H1 (cell line): ENCODE results near the gene LCN10. TPM values are rescaled to one million over a fixed set of nuclear protein-coding genes. Genes with fewer than 3 reads are reported as not detected.

Source experiments
- CTCF ChIA-PET: fragments of 300-600 bp; sonication (Branson Sonifier 250); formaldehyde crosslinking; loops from one replicate; lab custom pipeline; 2021; ENCODE audit not compliant: partially characterized antibody; lab: Charles Lee
- POLR2A ChIA-PET: fragments of 300-600 bp; sonication (Branson Sonifier 250); formaldehyde crosslinking; loops from one replicate; lab custom pipeline; 2021; ENCODE audit warnings: inconsistent platforms; ENCODE audit not compliant: partially characterized antibody; lab: Charles Lee
- DNase-seq, 2 experiments: peaks; one replicate each; pipeline versions ENCODE4 v3.0.0 to v3.0.0-alpha.2; 2010 to 2022; ENCODE audit warnings: low spot score in 2 of 2, low read depth in 1 of 2, mixed read lengths in 1 of 2
- FAIRE-seq: peaks from 2 replicates; lab custom pipeline; 2011; peaks lifted over from hg19 to GRCh38; lab: Jason Lieb, UNC
- H2AFZ ChIP-seq: 2 replicates; pipeline ENCODE4 v1.8.1; 2012; ENCODE audit warnings: low read length, inconsistent platforms
- H2AK5ac ChIP-seq: 2 replicates; pipeline ENCODE4 v1.6.1; 2013; ENCODE audit warnings: low read depth, low read length
- H2BK120ac ChIP-seq: replicated peaks from 2 replicates; pipeline ENCODE3; 2013; ENCODE audit warnings: low read depth, low read length, inconsistent platforms
- H2BK12ac ChIP-seq: 2 replicates; pipeline ENCODE4 v1.6.1; 2013; ENCODE audit warnings: low read depth, low read length
- H2BK15ac ChIP-seq: 2 replicates; pipeline ENCODE4 v1.6.1; 2013; ENCODE audit warnings: low read length
- H2BK20ac ChIP-seq: 2 replicates; pipeline ENCODE4 v1.6.1; 2013; ENCODE audit warnings: low read length
- H2BK5ac ChIP-seq: 2 replicates; pipeline ENCODE4 v1.6.1; 2013; ENCODE audit warnings: low read depth, low read length
- H3K14ac ChIP-seq: 2 replicates; pipeline ENCODE4 v1.6.1; 2013; ENCODE audit warnings: inconsistent platforms; ENCODE audit not compliant: insufficient read length
- H3K18ac ChIP-seq: 2 replicates; pipeline ENCODE4 v1.6.1; 2013; ENCODE audit warnings: low read length; ENCODE audit errors: extremely low read depth
- H3K23ac ChIP-seq: 2 replicates; pipeline ENCODE4 v1.6.1; 2013; ENCODE audit warnings: inconsistent platforms; ENCODE audit not compliant: insufficient read length
- H3K23me2 ChIP-seq: 2 replicates; pipeline ENCODE4 v1.6.1; 2013; ENCODE audit warnings: low read depth, low read length
- H3K27ac ChIP-seq: 2 replicates; pipeline ENCODE4 v1.6.1; 2011; ENCODE audit warnings: low read depth, low read length, inconsistent platforms
- H3K27me3 ChIP-seq, 4 experiments: replicated peaks in 1 of 4; 1 replicate in 1 of 4; 2 replicates in 3 of 4; pipeline versions ENCODE4 v1.6.1 to v1.8.1; 2011 to 2013; ENCODE audit warnings: low read length in 3 of 4, mild to moderate bottlenecking in 3 of 4, inconsistent platforms in 2 of 4, mixed read lengths in 2 of 4, moderate library complexity in 1 of 4; ENCODE audit not compliant: control insufficient read depth in 3 of 4, insufficient read depth in 3 of 4; ENCODE audit errors: extremely low read depth in 1 of 4
- H3K36me3 ChIP-seq, 4 experiments: 2 replicates each; pipeline versions ENCODE4 v1.6.1 to v1.8.1; 2011 to 2013; ENCODE audit warnings: mild to moderate bottlenecking in 4 of 4, low read length in 3 of 4, moderate library complexity in 2 of 4, control low read depth in 1 of 4, inconsistent platforms in 1 of 4; ENCODE audit not compliant: insufficient read depth in 4 of 4, control insufficient read depth in 2 of 4
- H3K4ac ChIP-seq: replicated peaks from 2 replicates; pipeline ENCODE3; 2013; ENCODE audit warnings: low read length, low read depth, mixed read lengths, inconsistent platforms; ENCODE audit not compliant: insufficient read length
- H3K4me1 ChIP-seq, 4 experiments: replicated peaks in 1 of 4; 1 replicate in 1 of 4; 2 replicates in 3 of 4; pipeline versions ENCODE4 v1.6.1 to v1.8.1; 2011 to 2013; ENCODE audit warnings: low read length in 3 of 4, inconsistent platforms in 2 of 4, mixed read lengths in 1 of 4; ENCODE audit not compliant: insufficient read depth in 4 of 4, control insufficient read depth in 3 of 4
- H3K4me2 ChIP-seq, 2 experiments: 2 replicates each; pipeline versions ENCODE4 v1.6.1 to v1.8.1; 2011 to 2013; ENCODE audit warnings: low read depth in 2 of 2, low read length in 2 of 2, control low read depth in 1 of 2, inconsistent platforms in 1 of 2, mild to moderate bottlenecking in 1 of 2; ENCODE audit not compliant: insufficient read depth in 1 of 2
- H3K4me3 ChIP-seq, 4 experiments: fragments of 200-600, 300-600 bp in 1 of 4; sonication (generic), shearing (Covaris generic), sonication (Bioruptor Twin) in 1 of 4; 2 replicates each; pipeline versions ENCODE4 v1.5.1 to v1.8.1; 2011 to 2016; ENCODE audit warnings: low read length in 4 of 4, low read depth in 3 of 4, control low read depth in 2 of 4, inconsistent platforms in 2 of 4, mild to moderate bottlenecking in 2 of 4, mixed read lengths in 1 of 4, moderate library complexity in 1 of 4; ENCODE audit not compliant: insufficient read depth in 2 of 4; ENCODE audit errors: extremely low read depth in 1 of 4
- H3K56ac ChIP-seq: replicated peaks from 2 replicates; pipeline ENCODE3; 2013; ENCODE audit warnings: low read depth, mild to moderate bottlenecking, mixed read lengths, low read length, inconsistent platforms; ENCODE audit not compliant: insufficient read length
- H3K79me1 ChIP-seq: 2 replicates; pipeline ENCODE4 v1.6.1; 2013; ENCODE audit warnings: low read depth, low read length, control low read depth
- H3K79me2 ChIP-seq, 2 experiments: 2 replicates each; pipeline versions ENCODE4 v1.6.1 to v1.8.1; 2012 to 2013; ENCODE audit warnings: low read length in 2 of 2, mild to moderate bottlenecking in 2 of 2, inconsistent platforms in 1 of 2; ENCODE audit not compliant: insufficient read depth in 2 of 2, control insufficient read depth in 1 of 2
- H3K9ac ChIP-seq, 4 experiments: replicated peaks in 1 of 4; 1 replicate in 1 of 4; 2 replicates in 3 of 4; pipeline versions ENCODE4 v1.6.1 to v1.8.1; 2011 to 2013; ENCODE audit warnings: low read depth in 3 of 4, low read length in 3 of 4, control low read depth in 2 of 4, mild to moderate bottlenecking in 2 of 4, moderate library complexity in 2 of 4, inconsistent platforms in 1 of 4; ENCODE audit errors: extremely low read depth in 1 of 4
- H3K9me3 ChIP-seq, 2 experiments: 2 replicates each; pipeline versions ENCODE4 v1.6.1 to v1.8.1; 2012 to 2013; ENCODE audit warnings: mild to moderate bottlenecking in 2 of 2, moderate library complexity in 2 of 2, control low read depth in 1 of 2, inconsistent platforms in 1 of 2, low read depth in 1 of 2, low read length in 1 of 2, mixed read lengths in 1 of 2; ENCODE audit not compliant: insufficient read depth in 2 of 2
- H4K20me1 ChIP-seq, 2 experiments: replicated peaks in 1 of 2; 2 replicates each; pipeline versions ENCODE3 to v1.8.1; 2011 to 2013; ENCODE audit warnings: inconsistent platforms in 2 of 2, low read length in 2 of 2, mild to moderate bottlenecking in 1 of 2; ENCODE audit not compliant: insufficient read depth in 2 of 2, control insufficient read depth in 1 of 2
- H4K5ac ChIP-seq: 2 replicates; pipeline ENCODE4 v1.6.1; 2013; ENCODE audit warnings: low read length, low read depth, mixed read lengths, inconsistent platforms; ENCODE audit not compliant: insufficient read length
- H4K8ac ChIP-seq: 2 replicates; pipeline ENCODE4 v1.8.0; 2013; ENCODE audit warnings: mild to moderate bottlenecking, moderate library complexity, low read length, inconsistent platforms; ENCODE audit not compliant: insufficient read depth; ENCODE audit errors: extremely low read depth
- H4K91ac ChIP-seq: replicated peaks from 2 replicates; pipeline ENCODE3; 2013; ENCODE audit warnings: low read length, mixed read lengths, inconsistent platforms; ENCODE audit not compliant: insufficient read length
- CEBPB ChIP-seq: IDR thresholded peaks from 2 replicates; pipeline ENCODE4 v1.6.1; 2012; ENCODE audit warnings: low read depth, low read length
- EZH2 ChIP-seq: fragments of 200-600 bp; sonication (generic); IDR thresholded peaks from 2 replicates; pipeline ENCODE4 v1.7.1; 2012; ENCODE audit warnings: low read depth, mild to moderate bottlenecking, moderate library complexity, low read length, inconsistent platforms; ENCODE audit not compliant: severe bottlenecking
- GABPA ChIP-seq: IDR thresholded peaks from 2 replicates; pipeline ENCODE4 v1.6.1; 2011; ENCODE audit warnings: mild to moderate bottlenecking, low read length, moderate library complexity, borderline replicate concordance; ENCODE audit not compliant: insufficient read depth
- JUND ChIP-seq: IDR thresholded peaks from 2 replicates; pipeline ENCODE4 v1.6.1; 2011; ENCODE audit warnings: mild to moderate bottlenecking, improper control_type of control experiment, low read length
- RBBP5 ChIP-seq: IDR thresholded peaks from 2 replicates; pipeline ENCODE4 v1.7.1; 2012; ENCODE audit warnings: low read depth, mild to moderate bottlenecking, inconsistent platforms, low read length, moderate library complexity, borderline replicate concordance
- RXRA ChIP-seq: IDR thresholded peaks from 2 replicates; pipeline ENCODE4 v1.6.1; 2011; ENCODE audit warnings: low read depth, mild to moderate bottlenecking, low read length, moderate library complexity; ENCODE audit not compliant: insufficient read depth
- SIN3A ChIP-seq, 2 experiments: IDR thresholded peaks in 1 of 2; conservative IDR thresholded peaks in 1 of 2; 2 replicates each; pipeline ENCODE4 v1.6.1; 2011 to 2012; ENCODE audit warnings: low read length in 2 of 2, improper control_type of control experiment in 1 of 2, low read depth in 1 of 2, mild to moderate bottlenecking in 1 of 2
- SP1 ChIP-seq: IDR thresholded peaks from 2 replicates; pipeline ENCODE4 v1.6.1; 2011; ENCODE audit warnings: low read depth, low read length
- WGBS, 2 experiments: shearing (Covaris generic) in 1 of 2; methylation state at CpG; one replicate each; pipeline versions ENCODE4 v1.1.6 to v1.1.7; 2013 to 2015; ENCODE audit warnings: low lambda C conversion rate in 2 of 2, mixed read lengths in 2 of 2, inconsistent platforms in 1 of 2, low coverage in 1 of 2, missing lambda C conversion rate in 1 of 2; ENCODE audit not compliant: insufficient replicate concordance in 2 of 2, insufficient coverage in 1 of 2, insufficient read length in 1 of 2; ENCODE audit errors: extremely low coverage in 1 of 2, missing lambda C conversion rate in 1 of 2; 5-methylcytosine and 5-hydroxymethylcytosine counted together
- polyA plus RNA-seq, 7 experiments: library from polyadenylated mRNA; depleted of rRNA in 3 of 7; stranded (reverse) in 5 of 7; unstranded in 2 of 7; fragments of >200 nt in 5 of 7; fragments of 200-250 nt in 2 of 7; gene quantifications; 1 replicate in 5 of 7; 2 replicates in 1 of 7; 4 replicates in 1 of 7; pipeline versions ENCODE4 v1.2.1 to v1.2.3, GENCODE V29; 2011 to 2013; ENCODE audit warnings: missing spikeins in 2 of 7, mixed read lengths in 2 of 7
- total RNA-seq: library from RNA; stranded (reverse); fragmentation: NEBNext Ultra II Directional; extraction: Animal tissue kit (Norgen Biotek cat#: 25700); gene quantifications from 2 replicates; pipeline ENCODE4 v1.2.1, GENCODE V29; 2021
- TF ChIP-seq, protein P1 (sequence below): IDR thresholded peaks from 2 replicates; pipeline ENCODE4 v1.6.1; 2012; ENCODE audit warnings: low read length, inconsistent platforms
- TF ChIP-seq, protein P2 (sequence below): IDR thresholded peaks from 2 replicates; pipeline ENCODE4 v1.6.1; 2012; ENCODE audit warnings: inconsistent platforms

LCN10 gene
- total and polyA plus RNA-seq, 2 of the 8 experiments (the other 6 are each of a cell fraction or from before 2014, with no cell fraction given): 2.6 to 2.8 TPM

GRCh38 chr9:136723989-136724388, 18.8 kb downstream of the LCN10 start:
- WGBS, 2 experiments: 90% methylated on average over 8 of the region's 8 CpGs; no CpG with 5 or more reads in 1 of the 2 experiments

More at GRCh38 chr9:136723989-136724388, 18.8 kb downstream of the LCN10 start:
- ChIA-PET CTCF (no interaction called here), POLR2A (interaction anchor here (0.7 to 4.3 kb wide), 7 partner anchors 9 to 60 kb away, joined by 3 to 46 read pairs (median 3); partner anchors contain the start of gene DIPK1B)
- no peak overlapping the region for H3K14ac ChIP-seq
- H4K20me1 ChIP-seq: peaks cover 30 to 44% of the 10 kb centered on the region in 2 experiments
- H3K4me3 ChIP-seq: no peak overlapping the region
- H3K23ac ChIP-seq: no peak overlapping the region
- no peak for DNase-seq
- H2AFZ ChIP-seq: no peak overlapping the region
- peaks cover 19 to 49% (median 35%) of the 10 kb centered on the region in 4 experiments for H3K36me3 ChIP-seq
- no peak overlapping the region for H2AK5ac ChIP-seq
- no peak overlapping the region for H3K9ac ChIP-seq
- peaks cover 13% of the 10 kb centered on the region; the same call in 1 of the 2 replicates for H3K23me2 ChIP-seq
- no peak overlapping the region for H2BK15ac ChIP-seq
- no peak overlapping the region for H2BK5ac ChIP-seq
- peaks cover 0 to 3% (median 1%) of the 10 kb centered on the region in 4 experiments; a peak in 4 of 7 replicates for H3K27me3 ChIP-seq
- no peak for FAIRE-seq
- no peak overlapping the region for H3K4me2 ChIP-seq
- H3K18ac ChIP-seq: no peak overlapping the region
- no peak for TF ChIP-seq GABPA
- TF ChIP-seq SIN3A (conservative IDR thresholded peaks at IDR 0.05 in 1 of 2, IDR thresholded peaks at IDR 0.05 in 1 of 2; ENCODE audit: low read depth in 1 of 2, low read length in 2 of 2): no peak
- TF ChIP-seq EZH2: no peak
- TF ChIP-seq SP1: no peak
- no peak for TF ChIP-seq RBBP5
- TF ChIP-seq JUND: no peak
- TF ChIP-seq CEBPB: no peak
- no peak for TF ChIP-seq RXRA
- TF ChIP-seq, protein P1, sequence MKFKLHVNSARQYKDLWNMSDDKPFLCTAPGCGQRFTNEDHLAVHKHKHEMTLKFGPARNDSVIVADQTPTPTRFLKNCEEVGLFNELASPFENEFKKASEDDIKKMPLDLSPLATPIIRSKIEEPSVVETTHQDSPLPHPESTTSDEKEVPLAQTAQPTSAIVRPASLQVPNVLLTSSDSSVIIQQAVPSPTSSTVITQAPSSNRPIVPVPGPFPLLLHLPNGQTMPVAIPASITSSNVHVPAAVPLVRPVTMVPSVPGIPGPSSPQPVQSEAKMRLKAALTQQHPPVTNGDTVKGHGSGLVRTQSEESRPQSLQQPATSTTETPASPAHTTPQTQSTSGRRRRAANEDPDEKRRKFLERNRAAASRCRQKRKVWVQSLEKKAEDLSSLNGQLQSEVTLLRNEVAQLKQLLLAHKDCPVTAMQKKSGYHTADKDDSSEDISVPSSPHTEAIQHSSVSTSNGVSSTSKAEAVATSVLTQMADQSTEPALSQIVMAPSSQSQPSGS: no peak
- TF ChIP-seq, protein P2, sequence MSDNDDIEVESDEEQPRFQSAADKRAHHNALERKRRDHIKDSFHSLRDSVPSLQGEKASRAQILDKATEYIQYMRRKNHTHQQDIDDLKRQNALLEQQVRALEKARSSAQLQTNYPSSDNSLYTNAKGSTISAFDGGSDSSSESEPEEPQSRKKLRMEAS: no peak
- H2BK120ac ChIP-seq: no peak overlapping the region
- H3K4ac ChIP-seq: no peak overlapping the region
- no peaks in the 10 kb centered on the region for H3K9me3 ChIP-seq
- no peak overlapping the region for H2BK12ac ChIP-seq
- peaks cover 7% of the 10 kb centered on the region for H3K79me1 ChIP-seq
- H3K56ac ChIP-seq: no peak overlapping the region
- peaks cover 3 to 22% (median 5%) of the 10 kb centered on the region in 4 experiments for H3K4me1 ChIP-seq
- no peak overlapping the region for H4K5ac ChIP-seq
- no peak overlapping the region for H4K91ac ChIP-seq
- no peak overlapping the region for H4K8ac ChIP-seq
- no peak overlapping the region for H3K27ac ChIP-seq
- H3K79me2 ChIP-seq: peaks cover 8 to 26% of the 10 kb centered on the region in 2 experiments
- no peak overlapping the region for H2BK20ac ChIP-seq
